Calu3 (cell line): ENCODE results near the gene GIGYF1. TPM values are rescaled to one million over a fixed set of nuclear protein-coding genes. Genes with fewer than 3 reads are reported as not detected.

Experiments used
- BruUV-seq: library from RNA; stranded (reverse); fragments of 400-500 nt; replicated peaks from 2 replicates; lab custom pipeline; 2021; lab: Mats Ljungman, UMichigan
- CTCF ChIA-PET: fragments of 300-600 bp; sonication (Branson Sonifier 250); formaldehyde crosslinking; loops from one replicate; lab custom pipeline; 2022; ENCODE audit warnings: antibody characterized with exemption; lab: Charles Lee
- DNase-seq: peaks from one replicate; pipeline ENCODE4 v3.0.0; 2022
- H3K27ac Mint-ChIP-seq: one replicate; pipeline ENCODE4 v1.8.0; 2022; ENCODE audit warnings: mixed read lengths; ENCODE audit not compliant: unreplicated experiment
- H3K27me3 Mint-ChIP-seq: one replicate; pipeline ENCODE4 v1.8.0; 2022; ENCODE audit warnings: mixed read lengths; ENCODE audit not compliant: unreplicated experiment
- H3K36me3 Mint-ChIP-seq: one replicate; pipeline ENCODE4 v1.8.0; 2022; ENCODE audit warnings: mild to moderate bottlenecking, moderate library complexity, mixed read lengths; ENCODE audit not compliant: insufficient read depth, unreplicated experiment
- H3K4me1 Mint-ChIP-seq: one replicate; pipeline ENCODE4 v1.8.0; 2022; ENCODE audit warnings: mild to moderate bottlenecking, low read depth, mixed read lengths; ENCODE audit not compliant: unreplicated experiment
- H3K4me3 Mint-ChIP-seq: one replicate; pipeline ENCODE4 v1.8.0; 2022; ENCODE audit warnings: mild to moderate bottlenecking, low read depth, moderate library complexity, mixed read lengths; ENCODE audit not compliant: unreplicated experiment
- H3K9me3 Mint-ChIP-seq: one replicate; pipeline ENCODE4 v1.8.0; 2022; ENCODE audit warnings: low read depth, mixed read lengths; ENCODE audit not compliant: unreplicated experiment
- CTCF ChIP-seq: fragments of 200-600 bp; IDR thresholded peaks from one replicate; pipeline ENCODE4 v1.8.0; 2022; ENCODE audit warnings: antibody characterized with exemption; ENCODE audit not compliant: unreplicated experiment
- intact Hi-C: fragments of 100-400 bp; cut with micrococcal nuclease; formaldehyde crosslinking; loops from one replicate; pipeline ENCODE4 v1.10.0; 2022; ENCODE audit not compliant: unreplicated experiment
- total RNA-seq: library from RNA; stranded (reverse); gene quantifications from 2 replicates; pipeline ENCODE4 v1.2.3, GENCODE V29; 2022

The GIGYF1 gene
- total RNA-seq, 1 experiment from 2014 or later: 30.8 TPM

DNA sequence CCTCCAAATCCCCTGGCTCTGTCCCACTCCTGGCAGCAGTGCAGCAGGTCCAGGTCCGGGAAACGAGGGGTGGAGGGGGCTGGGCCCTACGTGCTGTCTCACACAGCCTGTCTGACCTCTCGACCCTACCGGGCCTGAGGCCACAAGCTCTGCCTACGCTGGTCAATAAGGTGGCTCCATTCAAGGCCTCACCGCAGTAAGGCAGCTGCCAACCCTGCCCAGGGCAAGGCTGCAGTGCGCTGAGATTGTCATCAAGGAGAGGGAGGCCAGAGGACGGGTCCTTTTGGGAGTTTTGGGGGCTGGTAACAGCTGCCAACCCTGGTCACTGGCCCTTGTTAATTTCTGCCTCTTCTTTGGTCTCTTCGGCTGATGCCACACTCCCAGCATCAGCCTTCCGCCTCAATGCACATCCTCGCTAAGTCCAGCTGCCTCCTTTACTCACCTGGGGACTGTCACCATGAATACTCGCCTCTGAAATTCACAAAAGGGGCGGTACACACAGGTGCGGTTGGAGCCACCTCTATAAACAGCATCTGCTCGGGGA, 29.8 kb upstream of the GIGYF1 start:
- no peak for TF ChIP-seq CTCF
- no peak overlapping the region for H3K4me3 Mint-ChIP-seq

DNA sequence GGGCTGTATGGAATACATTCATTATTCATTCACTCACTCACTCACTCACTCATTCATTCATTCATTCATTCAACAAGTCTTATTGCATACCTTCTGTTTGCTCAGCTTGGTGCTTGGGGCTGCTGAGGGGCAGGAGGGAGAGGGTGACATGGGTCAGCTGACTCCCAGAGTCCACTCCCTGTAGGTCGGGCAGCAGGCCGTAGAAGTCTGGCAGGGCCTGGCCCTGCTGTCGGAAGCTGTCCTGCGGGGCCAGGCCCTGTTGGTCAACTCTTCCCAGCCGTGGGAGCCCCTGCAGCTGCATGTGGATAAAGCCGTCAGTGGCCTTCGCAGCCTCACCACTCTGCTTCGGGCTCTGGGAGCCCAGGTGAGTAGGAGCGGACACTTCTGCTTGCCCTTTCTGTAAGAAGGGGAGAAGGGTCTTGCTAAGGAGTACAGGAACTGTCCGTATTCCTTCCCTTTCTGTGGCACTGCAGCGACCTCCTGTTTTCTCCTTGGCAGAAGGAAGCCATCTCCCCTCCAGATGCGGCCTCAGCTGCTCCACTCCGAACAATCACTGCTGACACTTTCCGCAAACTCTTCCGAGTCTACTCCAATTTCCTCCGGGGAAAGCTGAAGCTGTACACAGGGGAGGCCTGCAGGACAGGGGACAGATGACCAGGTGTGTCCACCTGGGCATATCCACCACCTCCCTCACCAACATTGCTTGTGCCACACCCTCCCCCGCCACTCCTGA, 28.6 kb upstream of the GIGYF1 start:
- intact Hi-C loops: no loop called here
- Mint-ChIP-seq H3K27ac (no peak overlapping the region), H3K36me3 (no peaks in the 10 kb centered on the region), H3K9me3 (peaks cover 4% of the 10 kb centered on the region), H3K27me3 (peaks cover 64% of the 10 kb centered on the region), H3K4me1 (no peaks in the 10 kb centered on the region), H3K4me3 (no peak overlapping the region)
- no peak for DNase-seq
- TF ChIP-seq CTCF: no peak
- CTCF ChIA-PET: no interaction called here
- no TSS peak for BruUV-seq

More for the DNA sequence above, 29.8 kb upstream of the GIGYF1 start:
- peaks cover 3% of the 10 kb centered on the region for H3K9me3 Mint-ChIP-seq
- BruUV-seq: no TSS peak
- H3K4me1 Mint-ChIP-seq: no peaks in the 10 kb centered on the region
- H3K27me3 Mint-ChIP-seq: peaks cover 64% of the 10 kb centered on the region
- no peaks in the 10 kb centered on the region for H3K36me3 Mint-ChIP-seq
- DNase-seq: no peak
- H3K27ac Mint-ChIP-seq: no peak overlapping the region
- intact Hi-C loops: no loop called here
- CTCF ChIA-PET: no interaction called here

- CTCF ChIA-PET: no interaction called here
- H3K9me3 Mint-ChIP-seq: peaks cover 4% of the 10 kb centered on the region
- no peak overlapping the region for H3K27ac Mint-ChIP-seq
- peaks cover 71% of the 10 kb centered on the region for H3K27me3 Mint-ChIP-seq
- intact Hi-C loops: no loop called here
- H3K4me3 Mint-ChIP-seq: no peak overlapping the region
- no peaks in the 10 kb centered on the region for H3K36me3 Mint-ChIP-seq
- TF ChIP-seq CTCF: no peak
- no peak for DNase-seq
- BruUV-seq: no TSS peak
- H3K4me1 Mint-ChIP-seq: no peaks in the 10 kb centered on the region
These were observed 27.4 kb upstream of the GIGYF1 start for GRCh38 chr7:100721505-100721812.

DNA sequence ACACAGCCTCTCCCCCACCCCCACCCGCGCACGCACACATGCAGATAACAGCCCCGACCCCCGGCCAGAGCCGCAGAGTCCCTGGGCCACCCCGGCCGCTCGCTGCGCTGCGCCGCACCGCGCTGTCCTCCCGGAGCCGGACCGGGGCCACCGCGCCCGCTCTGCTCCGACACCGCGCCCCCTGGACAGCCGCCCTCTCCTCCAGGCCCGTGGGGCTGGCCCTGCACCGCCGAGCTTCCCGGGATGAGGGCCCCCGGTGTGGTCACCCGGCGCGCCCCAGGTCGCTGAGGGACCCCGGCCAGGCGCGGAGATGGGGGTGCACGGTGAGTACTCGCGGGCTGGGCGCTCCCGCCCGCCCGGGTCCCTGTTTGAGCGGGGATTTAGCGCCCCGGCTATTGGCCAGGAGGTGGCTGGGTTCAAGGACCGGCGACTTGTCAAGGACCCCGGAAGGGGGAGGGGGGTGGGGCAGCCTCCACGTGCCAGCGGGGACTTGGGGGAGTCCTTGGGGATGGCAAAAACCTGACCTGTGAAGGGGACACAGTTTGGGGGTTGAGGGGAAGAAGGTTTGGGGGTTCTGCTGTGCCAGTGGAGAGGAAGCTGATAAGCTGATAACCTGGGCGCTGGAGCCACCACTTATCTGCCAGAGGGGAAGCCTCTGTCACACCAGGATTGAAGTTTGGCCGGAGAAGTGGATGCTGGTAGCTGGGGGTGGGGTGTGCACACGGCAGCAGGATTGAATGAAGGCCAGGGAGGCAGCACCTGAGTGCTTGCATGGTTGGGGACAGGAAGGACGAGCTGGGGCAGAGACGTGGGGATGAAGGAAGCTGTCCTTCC, 26.8 kb upstream of the GIGYF1 start:
- H3K27me3 Mint-ChIP-seq: peaks cover 73% of the 10 kb centered on the region
- no peaks in the 10 kb centered on the region for H3K36me3 Mint-ChIP-seq
- CTCF ChIA-PET: no interaction called here
- DNase-seq: no peak
- peak overlapping the region; percentile 49 for H3K4me3 Mint-ChIP-seq
- peaks cover 4% of the 10 kb centered on the region for H3K9me3 Mint-ChIP-seq
- no peak for TF ChIP-seq CTCF
- H3K27ac Mint-ChIP-seq: no peak overlapping the region
- H3K4me1 Mint-ChIP-seq: no peaks in the 10 kb centered on the region
- intact Hi-C loops: no loop called here
- BruUV-seq: no TSS peak
